LNCAP (cell line): Measurements from ENCODE around the gene SEC22A.

Source experiments
- CTCF ChIP-seq: fragments of 450-650 bp; IDR thresholded peaks from 2 replicates; pipeline ENCODE4 v1.5.1; 2017; ENCODE audit warnings: mild to moderate bottlenecking

The SEC22A gene

GRCh38 chr3:123226549-123226948, 24.8 kb downstream of the SEC22A start:
- no peak for TF ChIP-seq CTCF

DNA sequence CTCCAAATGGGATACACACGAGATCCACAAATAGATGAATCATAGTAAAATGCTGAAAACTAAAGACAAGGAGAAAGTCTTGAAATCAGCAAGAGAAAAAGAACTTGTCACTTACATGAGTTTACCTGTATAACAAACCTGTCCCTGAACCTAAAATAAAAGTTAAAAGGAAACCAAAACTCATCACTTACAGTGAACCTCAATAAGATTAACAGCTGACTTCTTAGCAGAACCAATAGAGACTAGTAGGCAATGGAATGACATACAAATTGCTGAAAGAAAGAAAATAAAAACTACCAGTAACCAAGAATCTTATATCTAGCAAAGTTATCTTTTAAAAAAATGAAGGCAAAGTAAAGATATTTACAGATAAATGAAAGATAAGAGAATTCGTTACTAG, 27.4 kb downstream of the SEC22A start:
- TF ChIP-seq CTCF, result no peak

- TF ChIP-seq CTCF, result no peak
Measured at GRCh38 chr3:123236902-123237301, 35.2 kb downstream of the SEC22A start.

- no peak for TF ChIP-seq CTCF
Measured at GRCh38 chr3:123239756-123240155, 38.0 kb downstream of the SEC22A start.

DNA sequence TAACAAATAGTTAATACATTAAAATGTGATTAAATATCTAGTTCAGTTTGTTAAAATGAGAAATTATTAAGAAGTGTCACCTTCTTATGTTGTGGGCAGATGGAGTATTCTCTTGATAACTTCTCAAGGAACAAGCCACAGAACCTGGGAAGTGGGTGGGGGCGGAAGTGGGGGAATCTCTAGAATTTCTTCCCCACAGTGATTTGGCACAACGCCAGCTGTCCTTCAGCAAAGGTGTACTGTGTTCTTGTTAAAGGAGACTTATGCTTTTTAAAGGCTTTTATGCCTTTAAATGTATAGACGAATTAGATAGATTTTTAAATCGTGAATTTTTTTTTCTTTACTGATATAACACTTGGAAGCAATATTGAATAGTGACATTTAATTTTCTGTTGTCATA, 42.4 kb downstream of the SEC22A start:
- TF ChIP-seq CTCF, result no peak

GRCh38 chr3:123246866-123247265, 45.1 kb downstream of the SEC22A start:
- TF ChIP-seq CTCF, result no peak

DNA sequence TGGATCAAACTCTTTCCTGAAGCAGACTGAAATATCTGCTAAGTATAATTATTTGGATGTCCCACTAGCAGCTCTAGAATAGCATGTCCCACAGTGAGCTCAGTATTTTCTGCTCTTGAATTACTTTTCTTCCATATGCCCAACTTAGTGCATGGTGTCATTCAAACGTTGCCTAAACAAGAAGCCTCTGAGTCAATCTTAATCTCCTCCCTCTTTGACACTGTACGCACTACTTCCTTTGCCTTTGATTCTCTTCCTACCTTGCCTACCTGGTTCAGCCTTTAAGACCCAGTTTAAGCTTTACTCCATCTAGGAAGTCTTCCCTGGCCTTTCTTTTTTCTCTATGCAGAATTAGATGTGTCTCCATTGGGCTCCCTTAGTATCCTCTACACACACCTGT, 54.5 kb downstream of the SEC22A start:
- TF ChIP-seq CTCF, result no peak

- TF ChIP-seq CTCF, result no peak
Measured at GRCh38 chr3:123258359-123258758, 56.6 kb downstream of the SEC22A start.
